Body of pancreas (tissue), 4 donors: Measurements from ENCODE around the gene RGSL1. TPM values are rescaled to one million over a fixed set of nuclear protein-coding genes. Genes with fewer than 3 reads are reported as not detected.

ENCODE experiments used
- ATAC-seq: fragments of 150-250 bp; one replicate; pipeline ENCODE4 v1.9.1; 2016
- DNase-seq, 4 donors: peaks; one replicate each; pipeline ENCODE4 v3.0.0-alpha.2; 2019
- H3K27ac ChIP-seq, 4 donors: fragments of 200-600 bp; sonication (generic); 1 replicate in 3 of 4; 2 replicates in 1 of 4; pipeline versions ENCODE4 v1.5.1 to v1.6.1; 2016 to 2019; ENCODE audit warnings: mild to moderate bottlenecking in 1 of 4, mixed read lengths in 1 of 4, moderate library complexity in 1 of 4
- H3K27me3 ChIP-seq, 2 donors: fragments of 200-600 bp; sonication (generic); one replicate each; pipeline ENCODE4 v1.6.0; 2016; ENCODE audit warnings: mild to moderate bottlenecking in 1 of 2
- H3K36me3 ChIP-seq, 2 donors: fragments of 200-600 bp; sonication (generic); replicated peaks in 1 of 2; 2 replicates each; pipeline ENCODE4 v1.5.1; 2016; ENCODE audit warnings: low read depth in 2 of 2; ENCODE audit not compliant: insufficient read depth in 1 of 2
- H3K4me1 ChIP-seq: fragments of 200-600 bp; sonication (generic); one replicate; pipeline ENCODE4 v1.6.0; 2016
- H3K4me3 ChIP-seq, 2 donors: fragments of 200-600 bp; sonication (generic); 1 replicate in 1 of 2; 2 replicates in 1 of 2; pipeline ENCODE4 v1.5.1; 2016 to 2019
- H3K9me3 ChIP-seq, 3 donors: fragments of 200-600 bp; sonication (generic); 1 replicate in 2 of 3; 2 replicates in 1 of 3; pipeline ENCODE4 v1.5.1; 2016
- POLR2A ChIP-seq, 3 donors: fragments of 450-650 bp; IDR thresholded peaks; one replicate each; pipeline ENCODE4 v1.6.1; 2016; ENCODE audit warnings: antibody characterized with exemption in 3 of 3, mild to moderate bottlenecking in 2 of 3
- WGBS, 2 donors: methylation state at CpG; one replicate each; pipeline ENCODE4 v1.1.5; 2017; 5-methylcytosine and 5-hydroxymethylcytosine counted together
- intact Hi-C: fragments of 100-400 bp; cut with DNase I; formaldehyde crosslinking; loops from one replicate; pipeline ENCODE4 v1.15.1; 2023
- total RNA-seq, 2 donors: library from RNA; depleted of rRNA; stranded (reverse); fragments of >200 nt; gene quantifications; one replicate each; pipeline ENCODE4 v1.1.0, GENCODE V29; 2016
- TF ChIP-seq, protein P1 (sequence below), 7 experiments: fragments of 450-650 bp in 4 of 7; fragments of 200-600 bp in 3 of 7; sonication (generic) in 3 of 7; IDR thresholded peaks; one replicate each; pipeline ENCODE4 v1.5.1; 2016 to 2019; ENCODE audit warnings: antibody characterized with exemption in 7 of 7

RGSL1 gene
- not detected for total RNA-seq

DNA sequence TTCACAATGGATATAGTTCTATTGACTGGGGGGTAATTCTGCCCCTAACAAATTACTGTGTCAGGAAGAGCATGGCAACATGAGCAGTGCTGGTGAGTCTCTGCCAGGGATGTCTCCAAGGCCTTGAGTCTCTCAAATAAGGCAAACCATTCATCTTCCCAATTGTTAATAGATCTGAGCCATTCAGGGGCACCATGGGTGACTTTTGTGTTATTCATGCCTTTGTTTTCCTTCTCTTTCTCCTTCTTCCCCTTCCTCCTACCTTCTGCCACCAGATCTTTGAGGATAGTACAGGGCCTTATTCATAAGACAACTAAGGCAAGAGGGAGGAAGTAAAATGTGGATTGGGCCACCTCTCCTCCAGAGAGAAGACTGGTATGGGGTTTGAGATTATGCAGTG lies at the start of gene RGSL1:
Gene RGSL1 (plus strand): TSS at position 60 of the 400 bp plus-strand sequence. CDS start 20 bp downstream, at position 80.
- Histone ChIP-seq H3K9me3 (no peaks in the 10 kb centered on the region), H3K4me1 (peaks cover 2% of the 10 kb centered on the region), H3K27me3 (no peaks in the 10 kb centered on the region), H3K36me3 (no peaks in the 10 kb centered on the region), H3K4me3 (no peak within 1 kb of the TSS), H3K27ac (no peak within 1 kb of the TSS)
- no peak for DNase-seq
- no peak for ATAC-seq
- intact Hi-C loops: no loop called here
- TF ChIP-seq POLR2A (IDR thresholded peaks at IDR 0.05): no peak
- TF ChIP-seq, protein P1, sequence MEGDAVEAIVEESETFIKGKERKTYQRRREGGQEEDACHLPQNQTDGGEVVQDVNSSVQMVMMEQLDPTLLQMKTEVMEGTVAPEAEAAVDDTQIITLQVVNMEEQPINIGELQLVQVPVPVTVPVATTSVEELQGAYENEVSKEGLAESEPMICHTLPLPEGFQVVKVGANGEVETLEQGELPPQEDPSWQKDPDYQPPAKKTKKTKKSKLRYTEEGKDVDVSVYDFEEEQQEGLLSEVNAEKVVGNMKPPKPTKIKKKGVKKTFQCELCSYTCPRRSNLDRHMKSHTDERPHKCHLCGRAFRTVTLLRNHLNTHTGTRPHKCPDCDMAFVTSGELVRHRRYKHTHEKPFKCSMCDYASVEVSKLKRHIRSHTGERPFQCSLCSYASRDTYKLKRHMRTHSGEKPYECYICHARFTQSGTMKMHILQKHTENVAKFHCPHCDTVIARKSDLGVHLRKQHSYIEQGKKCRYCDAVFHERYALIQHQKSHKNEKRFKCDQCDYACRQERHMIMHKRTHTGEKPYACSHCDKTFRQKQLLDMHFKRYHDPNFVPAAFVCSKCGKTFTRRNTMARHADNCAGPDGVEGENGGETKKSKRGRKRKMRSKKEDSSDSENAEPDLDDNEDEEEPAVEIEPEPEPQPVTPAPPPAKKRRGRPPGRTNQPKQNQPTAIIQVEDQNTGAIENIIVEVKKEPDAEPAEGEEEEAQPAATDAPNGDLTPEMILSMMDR (IDR thresholded peaks at IDR 0.05): no peak

DNA sequence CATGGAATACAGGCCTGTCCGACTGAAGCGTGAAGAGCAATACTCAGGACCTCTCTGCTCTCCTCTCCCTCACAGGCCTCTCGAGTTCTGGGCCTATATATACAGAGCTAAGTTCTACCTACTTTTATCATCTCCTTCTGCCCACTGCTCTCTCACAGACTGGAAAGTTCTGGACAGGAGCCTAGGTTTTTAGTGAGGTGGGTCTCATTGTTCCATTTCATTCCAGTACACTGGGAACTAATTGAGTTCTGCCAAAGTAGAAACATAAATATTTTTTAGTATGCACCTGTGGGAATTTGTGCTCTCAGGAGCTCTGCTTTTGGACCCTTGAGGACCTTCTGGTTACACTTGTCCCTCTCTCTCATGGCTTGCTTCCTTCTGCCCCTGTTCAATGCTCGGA lies 49.4 kb upstream of the RGSL1 start, which contains the start of gene TEDDM1:
Gene TEDDM1 (minus strand): TSS at position 101 of the 400 bp plus-strand sequence. CDS start 182 bp downstream, outside the sequence.
- DNase-seq: no peak
- H3K27ac ChIP-seq: no peak within 1 kb of the TSS

DNA sequence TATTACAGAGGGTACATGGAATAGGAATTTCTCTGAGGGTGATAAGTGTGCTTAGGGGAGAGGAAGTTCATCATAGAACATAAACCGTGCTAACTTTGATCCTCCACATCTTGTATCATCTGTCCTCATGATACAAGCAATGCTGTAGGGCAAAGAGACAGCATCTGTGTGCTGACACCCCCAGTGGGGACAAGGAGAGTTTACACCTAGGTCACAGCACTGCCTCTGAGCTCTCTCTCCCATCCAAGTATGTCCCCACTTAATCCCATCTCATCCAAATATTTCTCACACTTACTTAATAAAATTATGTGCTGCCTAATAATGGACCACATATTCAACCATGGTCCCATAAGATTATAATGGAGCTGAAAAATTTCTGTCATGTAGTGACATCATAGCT lies 45.2 kb upstream of the RGSL1 start:
- intact Hi-C loops: no loop called here
- Histone ChIP-seq H3K27ac (no peak overlapping the region), H3K4me1 (peaks cover 8% of the 10 kb centered on the region), H3K4me3 (no peak overlapping the region), H3K27me3 (no peaks in the 10 kb centered on the region), H3K36me3 (no peaks in the 10 kb centered on the region), H3K9me3 (no peaks in the 10 kb centered on the region)
- no peak for ATAC-seq
- WGBS, 2 donors: 63 to 87% methylated on average over 1 of the region's 1 CpG
- no peak for DNase-seq
- TF ChIP-seq, protein P1 (IDR thresholded peaks at IDR 0.05): no peak
- TF ChIP-seq POLR2A (IDR thresholded peaks at IDR 0.05): no peak

More for the DNA sequence above, 49.4 kb upstream of the RGSL1 start, which contains the start of gene TEDDM1:
- 82 to 89% methylated on average over 4 of the region's 4 CpGs for WGBS, 2 donors
- no peaks in the 10 kb centered on the region for H3K36me3 ChIP-seq
- H3K4me3 ChIP-seq: no peak within 1 kb of the TSS
- H3K4me1 ChIP-seq: peaks cover 11% of the 10 kb centered on the region
- no peaks in the 10 kb centered on the region for H3K9me3 ChIP-seq
- TF ChIP-seq POLR2A (IDR thresholded peaks at IDR 0.05): no peak
- TF ChIP-seq, protein P1 (IDR thresholded peaks at IDR 0.05): no peak
- no peaks in the 10 kb centered on the region for H3K27me3 ChIP-seq
- ATAC-seq: no peak
- intact Hi-C loops: no loop called here

DNA sequence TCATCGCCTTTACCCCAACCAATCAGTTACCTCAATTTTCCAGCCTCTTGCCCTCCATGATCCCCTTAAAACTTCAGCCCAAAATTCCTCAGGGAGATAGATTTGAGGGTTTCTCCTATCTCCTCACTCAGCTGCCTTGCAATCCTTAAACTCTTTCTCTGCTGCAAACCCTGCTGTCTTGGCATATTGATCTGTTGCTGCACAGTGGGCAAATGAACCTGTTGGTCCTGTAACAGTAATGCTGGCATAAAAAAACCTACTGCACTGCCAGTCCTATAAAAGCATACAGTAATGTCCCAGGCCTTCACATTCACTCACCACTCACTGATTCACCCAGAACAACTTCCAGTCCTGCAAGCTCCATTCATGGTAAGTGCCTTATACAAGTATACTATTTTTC lies 44.4 kb upstream of the RGSL1 start:
- intact Hi-C loops: no loop called here
- TF ChIP-seq POLR2A (IDR thresholded peaks at IDR 0.05): no peak
- TF ChIP-seq, protein P1 (IDR thresholded peaks at IDR 0.05): no peak

DNA sequence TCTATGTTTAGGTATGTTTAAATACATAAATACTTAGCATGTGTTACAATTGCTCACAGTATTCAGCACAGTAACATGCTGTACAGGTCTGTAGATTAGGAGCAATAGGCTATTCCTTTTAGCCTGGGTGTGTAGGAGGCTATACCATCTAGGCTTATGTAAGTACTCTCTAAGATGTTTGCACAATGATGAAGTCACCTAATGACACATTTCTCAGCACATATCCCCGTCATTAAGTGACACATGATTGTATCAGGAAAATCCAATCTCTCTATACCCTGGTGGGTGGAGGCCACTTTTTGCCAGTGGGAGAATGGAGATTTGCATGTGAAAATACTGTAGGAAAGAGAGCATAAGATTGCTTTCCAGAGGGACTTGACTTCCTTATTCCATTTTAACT lies 43.9 kb upstream of the RGSL1 start:
- H3K36me3 ChIP-seq: no peaks in the 10 kb centered on the region
- no peak for ATAC-seq
- intact Hi-C loops: no loop called here
- H3K4me1 ChIP-seq: peaks cover 12% of the 10 kb centered on the region
- no peak overlapping the region for H3K4me3 ChIP-seq
- H3K27ac ChIP-seq: no peak overlapping the region
- no peak for TF ChIP-seq POLR2A (IDR thresholded peaks at IDR 0.05)
- TF ChIP-seq, protein P1 (IDR thresholded peaks at IDR 0.05): no peak
- WGBS, 2 donors: 41 to 70% methylated on average over 1 of the region's 1 CpG
- no peaks in the 10 kb centered on the region for H3K27me3 ChIP-seq
- no peak for DNase-seq
- H3K9me3 ChIP-seq: no peaks in the 10 kb centered on the region

More for the DNA sequence above, 44.4 kb upstream of the RGSL1 start:
- 85 to 89% methylated on average over 1 of the region's 1 CpG for WGBS, 2 donors
- Histone ChIP-seq H3K4me1 (peaks cover 8% of the 10 kb centered on the region), H3K36me3 (no peaks in the 10 kb centered on the region), H3K27me3 (no peaks in the 10 kb centered on the region), H3K27ac (no peak overlapping the region), H3K9me3 (no peaks in the 10 kb centered on the region), H3K4me3 (no peak overlapping the region)
- ATAC-seq (no peak), DNase-seq (no peak)
